Adrenal gland (tissue), 12 donors: ENCODE results near the gene PYM1. TPM values are rescaled to one million over a fixed set of nuclear protein-coding genes. Genes with fewer than 3 reads are reported as not detected.

Experiments
- DNase-seq, 7 donors: peaks; one replicate each; pipeline ENCODE4 v3.0.0-alpha.2; 2019 to 2020
- H3K27ac ChIP-seq, 5 donors: fragments of 200-600 bp; sonication (generic) in 4 of 5; 1 replicate in 3 of 5; 2 replicates in 2 of 5; pipeline versions ENCODE4 v1.5.1 to v1.8.0; 2016 to 2020; ENCODE audit warnings: mild to moderate bottlenecking in 1 of 5
- H3K27me3 ChIP-seq: fragments of 200-600 bp; 2 replicates; pipeline ENCODE4 v1.8.0; 2021
- H3K36me3 ChIP-seq, 2 donors: fragments of 200-600 bp; replicated peaks in 1 of 2; 1 replicate in 1 of 2; 2 replicates in 1 of 2; pipeline versions ENCODE4 v1.5.1 to v1.8.0; 2018 to 2022
- H3K4me1 ChIP-seq, 2 donors: fragments of 200-600 bp; replicated peaks in 1 of 2; 1 replicate in 1 of 2; 2 replicates in 1 of 2; pipeline versions ENCODE4 v1.5.1 to v1.8.0; 2018 to 2021
- H3K4me3 ChIP-seq, 4 donors: fragments of 200-600 bp; sonication (generic) in 3 of 4; one replicate each; pipeline ENCODE4 v1.5.1; 2016 to 2018
- H3K9me3 ChIP-seq, 3 donors: fragments of 200-600 bp; sonication (generic) in 1 of 3; replicated peaks in 1 of 3; 1 replicate in 2 of 3; 2 replicates in 1 of 3; pipeline versions ENCODE4 v1.5.1 to v1.8.0; 2016 to 2021
- CTCF ChIP-seq, 6 experiments: fragments of 450-650 bp in 4 of 6; fragments of 200-600 bp in 2 of 6; sonication (generic) in 1 of 6; IDR thresholded peaks; 1 replicate in 5 of 6; 2 replicates in 1 of 6; pipeline versions ENCODE4 v1.5.1 to v1.8.0; 2016 to 2021; ENCODE audit warnings: antibody characterized with exemption in 6 of 6, mild to moderate bottlenecking in 2 of 6, moderate library complexity in 1 of 6
- POLR2A ChIP-seq, 2 donors: fragments of 450-650 bp; IDR thresholded peaks; one replicate each; pipeline ENCODE4 v1.6.1; 2017; ENCODE audit warnings: antibody characterized with exemption in 2 of 2, mild to moderate bottlenecking in 2 of 2, moderate library complexity in 1 of 2
- WGBS, 4 donors: extraction: QIAGEN DNeasy Blood & Tissue Kit in 2 of 4; methylation state at CpG; one replicate each; pipeline versions ENCODE4 v1.1.5 to v1.1.7; 2013 to 2017; 5-methylcytosine and 5-hydroxymethylcytosine counted together
- intact Hi-C, 2 donors: fragments of 100-400 bp; cut with DNase I; formaldehyde crosslinking; loops; one replicate each; pipeline versions ENCODE4 v1.14.1 to v1.15.0; 2022 to 2023
- polyA plus RNA-seq, 3 donors: library from polyadenylated mRNA; stranded (reverse); fragments of 200-250 nt in 2 of 3; fragments of 350-450 nt in 1 of 3; fragmentation: Illumina TruSeq in 1 of 3; extraction: RNeasy Lipid Tissue Mini Kit (QIAGEN cat#74804) in 1 of 3; gene quantifications; one replicate each; pipeline ENCODE4 v1.2.3, GENCODE V29; 2013 to 2014
- total RNA-seq, 9 donors: library from RNA; depleted of rRNA in 4 of 9; stranded (reverse); fragments of >200 nt in 4 of 9; fragments of 120-200 nt in 1 of 9; fragmentation: NEBNext Ultra II Directional in 1 of 9; extraction: Animal tissue kit (Norgen Biotek cat#: 25700) in 1 of 9; gene quantifications; one replicate each; pipeline versions ENCODE4 v1.1.0 to v1.2.4, GENCODE V29; 2013 to 2023
- donor health status: healthy with polysubstance abuse.
- donor health status: Bipolar disorder and iron deficiency.
- donor health status: DM: yes; HTN: yes; CAD: no.
- donor health status: DM: no; HTN: no; CAD: no.
- donor health status: DM: no; HTN: no; CAD: no.
- donor health status: DM: yes; HTN: yes; CAD: no.

PYM1 gene
- total and polyA plus RNA-seq, 12 donors: 32.1 to 60.9 (median 43.5) TPM

DNA sequence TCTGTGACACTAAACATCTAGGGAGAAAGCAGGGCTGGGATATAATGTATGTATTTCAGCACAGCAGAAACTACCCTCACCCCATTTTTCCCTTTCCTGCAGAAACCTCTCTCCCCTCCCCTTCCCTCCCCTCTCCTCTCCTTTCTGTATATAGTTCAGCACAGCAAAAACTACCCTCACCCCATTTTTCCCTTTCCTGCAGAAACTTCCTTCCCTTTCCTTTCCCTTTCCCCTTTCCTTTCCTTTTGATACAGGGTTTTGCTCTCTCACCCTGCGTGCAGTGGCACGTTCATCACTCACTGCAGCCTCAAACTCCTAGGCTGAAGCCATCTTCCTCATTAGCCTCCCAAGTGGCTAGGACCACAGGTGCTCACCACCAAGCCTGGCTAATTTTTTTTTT is 36.1 kb upstream of the PYM1 start:
- Histone ChIP-seq H3K27me3 (no peaks in the 10 kb centered on the region), H3K4me3 (no peak overlapping the region), H3K36me3 (no peaks in the 10 kb centered on the region), H3K9me3 (no peaks in the 10 kb centered on the region), H3K27ac (no peak overlapping the region), H3K4me1 (peaks cover 6 to 11% of the 10 kb centered on the region in 2 donors)
- intact Hi-C loops: no loop called here
- WGBS, 4 donors: 84 to 91% (median 90%) methylated on average over 2 of the region's 2 CpGs
- TF ChIP-seq CTCF (IDR thresholded peaks at IDR 0.05): no peak
- TF ChIP-seq POLR2A (IDR thresholded peaks at IDR 0.05): no peak
- DNase-seq: no peak

DNA sequence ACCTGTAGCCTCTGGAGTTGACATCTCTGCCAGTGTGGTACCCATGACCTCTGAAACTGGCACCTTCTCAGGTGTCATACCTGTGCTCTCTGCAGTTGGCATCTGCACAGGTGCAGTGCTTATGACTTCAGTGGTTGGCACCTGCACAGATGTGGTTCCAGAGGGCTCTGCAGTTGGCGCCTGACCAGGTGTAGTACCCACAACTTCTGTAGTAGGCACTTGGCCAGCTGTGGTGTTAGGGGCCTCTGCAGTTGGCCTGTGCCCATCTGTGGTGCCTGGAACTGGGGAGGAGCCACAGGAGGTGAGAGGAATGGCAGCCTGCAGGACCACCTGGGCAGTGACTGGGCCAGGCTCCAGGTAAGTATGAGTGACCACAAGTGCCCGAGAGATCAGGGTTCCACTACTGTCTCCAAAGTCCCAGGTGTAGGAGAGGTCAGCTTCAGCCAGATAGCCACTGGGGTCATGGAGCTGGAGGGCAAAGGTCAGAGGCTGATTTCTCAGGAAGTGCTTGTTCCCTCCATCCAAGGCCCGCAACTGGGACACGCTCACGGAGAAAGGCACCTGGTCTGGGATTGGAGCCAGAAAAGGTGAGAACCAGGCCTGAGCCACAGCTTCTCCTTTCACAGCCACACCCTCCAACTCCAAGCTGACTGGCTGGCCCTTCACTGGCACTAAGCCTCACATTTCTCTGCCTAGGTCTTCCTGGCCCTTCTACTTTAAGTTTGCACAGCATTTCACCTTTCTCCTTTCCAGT is 29.6 kb upstream of the PYM1 start:
- Histone ChIP-seq H3K27me3 (no peaks in the 10 kb centered on the region), H3K4me1 (no peaks in the 10 kb centered on the region), H3K9me3 (no peaks in the 10 kb centered on the region), H3K4me3 (no peak overlapping the region), H3K36me3 (peaks cover 0 to 3% of the 10 kb centered on the region in 2 donors), H3K27ac (no peak overlapping the region)
- no peak for DNase-seq
- WGBS, 4 donors: 78 to 86% (median 84%) methylated on average over 4 to 5 of the region's 5 CpGs; no CpG with 5 or more reads in 1 of the 4 donors
- TF ChIP-seq POLR2A (IDR thresholded peaks at IDR 0.05) (no peak), CTCF (IDR thresholded peaks at IDR 0.05) (no peak)
- intact Hi-C loops: no loop called here

DNA sequence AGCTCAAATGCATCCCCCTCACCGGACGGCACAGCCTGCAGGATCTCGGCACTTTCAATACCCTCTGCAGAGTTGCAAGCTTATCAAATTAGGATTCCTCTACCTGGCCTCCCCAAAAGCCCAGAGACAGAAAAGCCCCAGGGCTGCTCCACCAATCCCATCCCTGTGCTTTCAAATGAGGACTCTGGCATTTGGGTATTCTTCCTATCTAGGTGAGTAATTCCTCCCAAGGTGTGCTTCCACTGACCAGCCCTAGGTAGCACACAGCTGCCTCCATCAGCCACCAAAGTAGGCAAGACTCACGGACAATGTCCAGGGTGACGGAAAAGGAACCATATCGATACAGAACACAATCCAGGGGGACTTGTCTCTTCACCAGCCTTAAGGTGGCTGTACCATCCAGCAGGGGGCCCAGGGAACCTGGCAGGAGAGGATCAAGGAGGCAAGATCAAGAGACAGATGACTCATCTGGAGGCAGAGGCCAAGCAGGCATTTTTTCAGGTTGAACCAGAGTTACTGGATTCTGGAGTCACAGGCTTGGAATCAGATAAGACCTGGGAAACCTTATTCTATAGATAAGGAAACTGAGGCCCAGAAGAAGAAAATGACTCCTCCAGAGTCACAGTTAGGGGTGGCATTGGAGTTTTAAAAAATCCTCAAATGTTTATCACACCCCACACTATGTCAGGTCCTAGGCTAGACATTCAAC is 28.3 kb upstream of the PYM1 start:
- intact Hi-C loops: no loop called here
- H3K27me3 ChIP-seq: no peaks in the 10 kb centered on the region
- no peaks in the 10 kb centered on the region for H3K9me3 ChIP-seq
- H3K4me3 ChIP-seq: no peak overlapping the region
- H3K27ac ChIP-seq: no peak overlapping the region
- peak in 5 of 7 donors; percentile 59 to 68 (median 61) for DNase-seq
- 81 to 89% (median 84%) methylated on average over 4 to 6 of the region's 6 CpGs for WGBS, 4 donors
- H3K4me1 ChIP-seq: no peaks in the 10 kb centered on the region
- H3K36me3 ChIP-seq: peaks cover 0 to 9% of the 10 kb centered on the region in 2 donors
- TF ChIP-seq CTCF (IDR thresholded peaks at IDR 0.05): peak in 5 of 6 experiments; percentile 5 to 44 (median 31)
- TF ChIP-seq POLR2A (IDR thresholded peaks at IDR 0.05): no peak

GRCh38 chr12:55955344-55955743 is 27.6 kb upstream of the PYM1 start:
- no peak for DNase-seq
- Histone ChIP-seq H3K9me3 (no peaks in the 10 kb centered on the region), H3K36me3 (peaks cover 0 to 9% of the 10 kb centered on the region in 2 donors), H3K4me3 (no peak overlapping the region), H3K27ac (no peak overlapping the region), H3K27me3 (no peaks in the 10 kb centered on the region), H3K4me1 (no peaks in the 10 kb centered on the region)
- intact Hi-C loops: no loop called here
- no peak for TF ChIP-seq CTCF (IDR thresholded peaks at IDR 0.05)
- TF ChIP-seq POLR2A (IDR thresholded peaks at IDR 0.05): no peak
- WGBS, 4 donors: 88 to 100% (median 92%) methylated on average over 3 to 4 of the region's 4 CpGs
